Karpas-422 (cell line): ENCODE results near the gene C22orf15. TPM values are rescaled to one million over a fixed set of nuclear protein-coding genes. Genes with fewer than 3 reads are reported as not detected.

Experiments
- DNase-seq: peaks from one replicate; pipeline ENCODE4 v3.0.0-alpha.2; 2015
- H2AFZ ChIP-seq: fragments of 200-600 bp; sonication (generic); 2 replicates; pipeline ENCODE4 v1.6.1; 2014; ENCODE audit warnings: antibody characterized with exemption, low read length, mixed read lengths
- H3K27ac ChIP-seq: fragments of 200-600 bp; sonication (generic); 2 replicates; pipeline ENCODE4 v1.5.1; 2014; ENCODE audit warnings: mild to moderate bottlenecking, low read length, moderate library complexity
- H3K27me3 ChIP-seq: fragments of 200-600 bp; sonication (generic); 2 replicates; pipeline ENCODE4 v1.6.1; 2014; ENCODE audit warnings: low read length, mixed read lengths
- H3K36me3 ChIP-seq: fragments of 200-600 bp; sonication (generic); 2 replicates; pipeline ENCODE4 v1.6.1; 2014; ENCODE audit warnings: low read length, mixed read lengths; ENCODE audit not compliant: insufficient read depth
- H3K4me1 ChIP-seq: fragments of 200-600 bp; sonication (generic); 2 replicates; pipeline ENCODE4 v1.6.1; 2014; ENCODE audit warnings: mild to moderate bottlenecking, low read length, mixed read lengths
- H3K4me2 ChIP-seq: fragments of 200-600 bp; sonication (generic); 2 replicates; pipeline ENCODE4 v1.6.1; 2014; ENCODE audit warnings: low read length, low read depth, mild to moderate bottlenecking; ENCODE audit not compliant: poor library complexity, severe bottlenecking
- H3K4me3 ChIP-seq: fragments of 200-600 bp; sonication (generic); 2 replicates; pipeline ENCODE4 v1.5.1; 2014; ENCODE audit warnings: mild to moderate bottlenecking, antibody characterized with exemption, low read length, mixed read lengths
- H3K79me2 ChIP-seq: fragments of 200-600 bp; sonication (generic); 2 replicates; pipeline ENCODE4 v1.6.1; 2014; ENCODE audit warnings: mild to moderate bottlenecking, low read length, mixed read lengths
- H3K9ac ChIP-seq: fragments of 200-600 bp; sonication (generic); 2 replicates; pipeline ENCODE4 v1.6.0; 2014; ENCODE audit warnings: low read length
- H3K9me2 ChIP-seq: fragments of 200-600 bp; sonication (generic), shearing (Covaris generic); replicated peaks from 2 replicates; pipeline ENCODE4 v1.6.0; 2014; ENCODE audit warnings: mild to moderate bottlenecking, low read length, moderate library complexity; ENCODE audit not compliant: insufficient read depth
- H3K9me3 ChIP-seq: fragments of 300-700, 200-600 bp; sonication (generic); 2 replicates; pipeline ENCODE4 v1.6.1; 2014; ENCODE audit warnings: low read length, mixed read lengths
- H4K20me1 ChIP-seq: fragments of 200-600 bp; sonication (generic); 2 replicates; pipeline ENCODE4 v1.6.1; 2014; ENCODE audit warnings: mild to moderate bottlenecking, antibody characterized with exemption, low read length, low read depth; ENCODE audit not compliant: insufficient read depth
- total RNA-seq: library from RNA; depleted of rRNA; stranded (reverse); fragments of >200 nt; shearing (Covaris generic); gene quantifications from 2 replicates; pipeline ENCODE4 v1.2.3, GENCODE V29; 2014; ENCODE audit warnings: low replicate concordance; rRNA removed

C22orf15 gene
- total RNA-seq, 1 experiment from 2014 or later, result not detected

DNA sequence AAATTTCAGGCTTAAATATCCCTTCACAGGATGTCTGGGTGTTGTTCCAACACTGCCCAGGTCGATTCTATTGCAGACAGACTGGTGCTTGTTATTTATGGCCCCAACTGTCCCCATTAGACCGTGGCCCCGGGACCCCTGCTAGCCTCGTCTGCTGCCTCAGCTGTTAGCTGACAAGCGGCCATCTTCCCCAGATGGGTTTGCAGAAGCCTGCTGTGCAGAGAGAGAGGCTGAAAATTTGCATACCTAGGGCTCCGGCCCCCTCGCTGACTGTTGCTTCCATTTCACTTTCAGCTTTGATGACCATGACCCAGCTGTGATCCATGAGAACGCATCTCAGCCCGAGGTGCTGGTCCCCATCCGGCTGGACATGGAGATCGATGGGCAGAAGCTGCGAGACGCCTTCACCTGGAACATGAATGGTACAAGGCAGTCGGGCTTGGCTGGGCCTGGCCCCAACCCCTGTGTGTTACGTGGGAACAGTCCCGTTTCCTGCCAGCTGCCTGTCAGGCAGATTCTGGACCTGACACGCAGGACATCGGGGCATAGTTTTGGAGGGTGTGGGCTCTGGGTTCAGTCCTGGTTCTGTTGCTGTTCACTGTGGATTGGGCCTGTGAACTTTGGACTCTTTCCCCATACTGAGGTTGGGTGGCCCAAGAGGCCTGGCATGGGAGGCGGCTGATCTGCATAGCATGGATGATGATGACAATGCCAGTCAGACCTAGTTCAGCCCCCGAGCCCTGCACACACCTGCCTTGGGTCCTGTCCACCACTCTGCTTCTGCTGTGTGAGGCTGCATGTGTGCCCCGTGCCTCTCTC is 40.4 kb downstream of the C22orf15 start:
- H3K9me3 ChIP-seq, result no peaks in the 10 kb centered on the region
- peaks cover 42% of the 10 kb centered on the region for H3K36me3 ChIP-seq
- H3K9ac ChIP-seq, result peak overlapping the region; percentile 82
- peaks cover 47% of the 10 kb centered on the region for H3K79me2 ChIP-seq
- DNase-seq, result peak; percentile 88
- H3K27me3 ChIP-seq, result no peaks in the 10 kb centered on the region
- peak overlapping the region; percentile 97 for H3K27ac ChIP-seq
- H3K4me2 ChIP-seq, result peak overlapping the region; percentile 95
- peak overlapping the region; percentile 65 for H3K4me3 ChIP-seq
- no peak overlapping the region for H2AFZ ChIP-seq
- no peaks in the 10 kb centered on the region for H3K9me2 ChIP-seq
- no peaks in the 10 kb centered on the region for H4K20me1 ChIP-seq
- H3K4me1 ChIP-seq, result peaks cover 86% of the 10 kb centered on the region

DNA sequence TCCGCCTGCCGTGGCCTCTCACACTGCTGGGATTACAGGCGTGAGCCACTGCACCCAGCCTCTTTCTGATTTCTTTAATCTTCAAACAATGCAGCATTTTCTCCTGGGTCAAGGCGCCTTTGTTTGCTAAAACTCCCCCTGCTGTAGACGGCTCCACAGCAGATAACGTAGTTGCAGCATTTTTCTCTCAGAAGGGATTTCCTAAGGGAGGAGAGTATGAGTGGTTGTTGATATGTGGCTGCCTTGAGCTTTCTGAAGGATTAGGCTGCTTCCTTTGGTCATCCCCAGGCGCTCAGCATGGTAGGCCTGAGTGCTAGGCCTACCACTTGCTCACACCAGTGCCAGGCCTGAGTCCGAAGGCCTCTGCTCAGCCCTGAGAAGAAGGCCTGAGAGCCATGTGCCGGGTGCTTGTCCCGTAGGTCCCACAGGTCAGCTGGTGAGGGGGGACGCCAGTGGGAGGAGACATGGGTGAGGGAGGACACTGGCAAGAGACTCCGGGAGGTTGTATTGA is 42.0 kb downstream of the C22orf15 start:
- DNase-seq, result peak; percentile 71
- peak overlapping the region; percentile 97 for H3K27ac ChIP-seq
- H3K9me3 ChIP-seq, result no peaks in the 10 kb centered on the region
- H3K4me3 ChIP-seq, result peak overlapping the region; percentile 65
- peak overlapping the region; percentile 82 for H3K9ac ChIP-seq
- peak overlapping the region; percentile 95 for H3K4me2 ChIP-seq
- peaks cover 70% of the 10 kb centered on the region for H3K4me1 ChIP-seq
- no peaks in the 10 kb centered on the region for H3K9me2 ChIP-seq
- peaks cover 38% of the 10 kb centered on the region for H3K36me3 ChIP-seq
- peaks cover 47% of the 10 kb centered on the region for H3K79me2 ChIP-seq
- H2AFZ ChIP-seq, result no peak overlapping the region
- H3K27me3 ChIP-seq, result no peaks in the 10 kb centered on the region
- H4K20me1 ChIP-seq, result no peaks in the 10 kb centered on the region

DNA sequence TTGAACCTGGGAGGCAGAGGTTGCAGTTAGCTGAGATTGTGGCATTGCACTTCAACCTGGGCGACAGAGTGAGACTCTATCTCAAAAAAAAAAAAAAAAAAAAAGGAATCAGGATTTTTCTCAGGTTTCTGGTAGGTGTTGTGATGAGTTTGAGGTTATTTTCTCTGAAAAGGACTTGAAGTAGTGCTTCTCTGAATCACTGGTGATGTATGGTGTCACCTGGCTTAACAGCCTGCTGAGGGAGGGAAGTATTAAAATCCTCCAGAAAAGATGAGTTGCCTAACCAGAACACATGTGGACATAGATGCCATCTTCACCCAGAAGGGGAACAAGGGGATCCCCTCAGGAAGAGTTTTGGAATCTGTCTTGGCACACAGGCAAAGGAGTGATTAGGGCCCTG is 44.0 kb downstream of the C22orf15 start:
- Histone ChIP-seq H3K4me2 (no peak overlapping the region), H3K9me2 (no peaks in the 10 kb centered on the region), H4K20me1 (no peaks in the 10 kb centered on the region), H3K79me2 (peaks cover 55% of the 10 kb centered on the region), H3K36me3 (peaks cover 43% of the 10 kb centered on the region), H3K27me3 (no peaks in the 10 kb centered on the region), H3K27ac (peak overlapping the region; percentile 97), H3K4me1 (peaks cover 50% of the 10 kb centered on the region), H3K9me3 (no peaks in the 10 kb centered on the region), H2AFZ (no peak overlapping the region), H3K4me3 (no peak overlapping the region), H3K9ac (no peak overlapping the region)
- DNase-seq, result no peak

DNA sequence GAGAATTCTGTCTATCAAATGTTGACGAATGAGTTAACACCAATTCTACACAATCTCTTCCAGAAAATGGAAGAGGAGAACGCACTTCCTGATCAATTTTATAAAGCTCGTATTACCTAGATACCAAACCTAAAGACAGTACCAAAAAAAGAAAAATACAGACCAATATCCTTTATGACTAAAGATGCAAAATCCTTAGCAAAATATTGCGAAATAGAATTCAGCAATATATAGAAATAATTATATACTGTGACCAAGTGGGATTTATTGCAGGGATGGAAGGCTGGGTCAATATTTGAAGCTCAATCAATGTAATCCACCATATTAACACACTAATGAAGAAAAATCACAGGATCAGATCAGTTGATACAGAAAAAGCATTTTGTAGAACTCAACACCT is 49.6 kb downstream of the C22orf15 start:
- Histone ChIP-seq H3K4me3 (no peak overlapping the region), H3K4me1 (peaks cover 16% of the 10 kb centered on the region), H3K27me3 (no peaks in the 10 kb centered on the region), H2AFZ (no peak overlapping the region), H3K79me2 (peaks cover 44% of the 10 kb centered on the region), H3K9me3 (no peaks in the 10 kb centered on the region), H3K9me2 (no peaks in the 10 kb centered on the region), H3K27ac (no peak overlapping the region), H3K4me2 (no peak overlapping the region), H3K9ac (no peak overlapping the region), H4K20me1 (no peaks in the 10 kb centered on the region), H3K36me3 (peaks cover 41% of the 10 kb centered on the region)
- DNase-seq, result no peak

Other genes with a start within 250 kb of the C22orf15 start
- 100 and 171 TPM in 2 replicates for gene IGLL1, start 182.7 kb upstream of the C22orf15 start, total RNA-seq
- gene DRICH1, start 130.7 kb upstream of the C22orf15 start, total RNA-seq, result 1.2 TPM in 1 of 2 replicates, not detected in the other
- 103 and 125 TPM in 2 replicates for gene RGL4, start 72.0 kb upstream of the C22orf15 start, total RNA-seq
- 8.5 and 12.0 TPM in 2 replicates for gene ZNF70, start 11.9 kb upstream of the C22orf15 start, total RNA-seq
- gene VPREB3, start 8.6 kb upstream of the C22orf15 start, total RNA-seq, result 321 and 642 TPM in 2 replicates
- 115 and 220 TPM in 2 replicates for gene CHCHD10, start 5.0 kb downstream of the C22orf15 start, total RNA-seq
- 48.2 and 84.2 TPM in 2 replicates for gene MMP11, start 9.9 kb downstream of the C22orf15 start, total RNA-seq
- 400 and 531 TPM in 2 replicates for gene SMARCB1, start 24.0 kb downstream of the C22orf15 start, total RNA-seq
- gene DERL3, start 76.0 kb downstream of the C22orf15 start, total RNA-seq, result 16.3 and 21.7 TPM in 2 replicates
- gene SLC2A11, start 94.9 kb downstream of the C22orf15 start, total RNA-seq, result 30.3 and 45.6 TPM in 2 replicates
- gene MIF, start 131.4 kb downstream of the C22orf15 start, total RNA-seq, result 1,081 and 1,189 TPM in 2 replicates
- gene GSTT2B, start 198.2 kb downstream of the C22orf15 start, total RNA-seq, result not detected in 2 replicates
- 5.2 and 6.0 TPM in 2 replicates for gene DDTL, start 203.9 kb downstream of the C22orf15 start, total RNA-seq
- gene DDT, start 211.5 kb downstream of the C22orf15 start, total RNA-seq, result 372 and 428 TPM in 2 replicates
- not detected in 2 replicates for gene GSTT2, start 217.1 kb downstream of the C22orf15 start, total RNA-seq
- gene GSTT4, start 242.5 kb downstream of the C22orf15 start, total RNA-seq, result not detected in 2 replicates
- 56.7 and 97.0 TPM in 2 replicates for gene CABIN1, start 248.3 kb downstream of the C22orf15 start, total RNA-seq